Left kidney (tissue), 2 donors: ENCODE data around the gene PRKN. TPM values are rescaled to one million over a fixed set of nuclear protein-coding genes. Genes with fewer than 3 reads are reported as not detected.
"Not testable (repeated sequence)": the region's sequence is repeated elsewhere in the genome, so short reads cannot be mapped to it uniquely, and the experiment has no call there.

Experiments used
- DNase-seq: peaks from one replicate; pipeline ENCODE4 v3.0.0-alpha.2; 2013
- polyA plus RNA-seq: library from polyadenylated mRNA; unstranded; fragments of 120-200 nt; gene quantifications from one replicate; pipeline ENCODE4 v1.2.1, GENCODE V29; 2013; ENCODE audit not compliant: insufficient read length

PRKN gene
- polyA plus RNA-seq, 1 donor = 7.7 TPM

- DNase-seq = no peak
These were observed 1379.5 kb downstream of the PRKN start for GRCh38 chr6:161347988-161348627.

- DNase-seq = no peak
These were observed 1380.4 kb downstream of the PRKN start for GRCh38 chr6:161347125-161347524.

DNA sequence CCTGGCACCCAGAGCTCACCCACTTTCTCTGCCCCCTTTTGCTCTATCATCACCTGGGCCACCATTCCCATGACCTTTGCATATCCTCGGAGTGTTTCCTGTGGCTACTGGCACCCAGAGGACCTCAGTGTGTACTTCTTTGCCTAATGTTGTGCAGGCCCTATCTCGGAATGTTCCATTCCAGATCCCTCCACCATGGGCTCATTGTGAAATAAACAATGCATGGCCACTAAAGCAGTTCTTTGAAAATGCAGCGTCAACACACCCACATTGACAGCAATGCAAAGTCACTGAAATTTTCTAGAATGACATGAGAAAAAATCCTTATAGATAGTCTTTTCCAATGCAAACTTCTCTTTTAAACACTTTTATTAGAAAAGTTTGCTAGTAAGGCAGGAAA is 1380.8 kb downstream of the PRKN start:
- no peak for DNase-seq

DNA sequence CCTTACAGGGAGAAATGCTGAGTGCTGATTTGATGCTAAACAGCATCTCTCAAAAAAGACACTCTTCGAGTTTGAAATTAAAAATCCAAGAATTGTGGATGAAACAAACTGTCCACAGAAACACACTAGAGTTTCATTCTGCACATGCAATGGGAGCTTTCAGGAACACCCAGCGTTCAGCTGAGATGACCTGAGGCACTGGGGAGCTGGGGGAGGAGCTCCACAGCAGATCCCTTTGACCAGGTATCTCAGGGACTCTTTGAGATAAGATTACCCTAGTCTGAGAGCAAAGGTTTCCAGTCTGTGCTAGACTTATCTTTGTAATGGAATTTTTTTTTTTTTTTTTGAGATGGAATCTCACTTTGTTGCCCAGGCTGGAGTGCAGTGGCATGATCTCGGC is 1382.9 kb downstream of the PRKN start:
- no peak for DNase-seq

- no peak for DNase-seq
These were observed 1385.5 kb downstream of the PRKN start for GRCh38 chr6:161342039-161342438.

- DNase-seq = no peak
These were observed 1385.9 kb downstream of the PRKN start for GRCh38 chr6:161341638-161342037.

- DNase-seq = no peak
These were observed 1389.6 kb downstream of the PRKN start for GRCh38 chr6:161338015-161338414.

GRCh38 chr6:161336479-161336878 is 1391.1 kb downstream of the PRKN start:
- no peak for DNase-seq

GRCh38 chr6:161333410-161333809 is 1394.2 kb downstream of the PRKN start:
- no peak for DNase-seq

DNA sequence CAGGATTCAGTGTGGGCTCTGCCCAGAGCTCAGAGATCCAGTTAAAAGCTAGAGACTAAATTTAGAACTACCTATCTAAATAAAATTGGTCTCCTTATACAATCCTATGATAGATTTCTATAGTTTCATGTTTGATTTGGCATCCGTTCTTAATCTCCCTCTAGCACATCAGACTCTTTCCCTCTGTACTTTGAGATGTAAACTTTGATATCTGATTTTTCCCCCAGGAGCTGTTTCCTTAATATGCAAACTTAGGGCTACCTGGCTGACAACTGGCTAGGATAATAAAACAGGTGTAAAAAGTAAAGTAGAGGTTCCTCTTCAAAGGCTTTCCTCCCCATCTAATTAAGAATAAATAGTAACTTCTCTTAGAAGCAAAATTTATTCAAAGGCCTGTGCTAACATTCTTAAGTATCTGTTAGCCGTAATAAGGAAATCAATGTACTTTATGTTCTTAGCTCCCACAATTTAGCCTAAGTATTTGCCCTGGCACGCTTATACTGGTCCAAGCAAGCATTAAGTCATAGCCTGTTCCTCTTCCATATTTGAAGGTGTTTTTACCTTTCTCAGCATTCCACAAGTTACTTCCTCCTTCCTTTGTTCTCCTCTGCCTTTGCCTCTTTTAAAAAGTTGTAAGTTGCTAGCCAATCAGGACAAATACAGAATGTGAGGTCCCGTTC is 1396.0 kb downstream of the PRKN start:
- not testable (repeated sequence) for DNase-seq

DNA sequence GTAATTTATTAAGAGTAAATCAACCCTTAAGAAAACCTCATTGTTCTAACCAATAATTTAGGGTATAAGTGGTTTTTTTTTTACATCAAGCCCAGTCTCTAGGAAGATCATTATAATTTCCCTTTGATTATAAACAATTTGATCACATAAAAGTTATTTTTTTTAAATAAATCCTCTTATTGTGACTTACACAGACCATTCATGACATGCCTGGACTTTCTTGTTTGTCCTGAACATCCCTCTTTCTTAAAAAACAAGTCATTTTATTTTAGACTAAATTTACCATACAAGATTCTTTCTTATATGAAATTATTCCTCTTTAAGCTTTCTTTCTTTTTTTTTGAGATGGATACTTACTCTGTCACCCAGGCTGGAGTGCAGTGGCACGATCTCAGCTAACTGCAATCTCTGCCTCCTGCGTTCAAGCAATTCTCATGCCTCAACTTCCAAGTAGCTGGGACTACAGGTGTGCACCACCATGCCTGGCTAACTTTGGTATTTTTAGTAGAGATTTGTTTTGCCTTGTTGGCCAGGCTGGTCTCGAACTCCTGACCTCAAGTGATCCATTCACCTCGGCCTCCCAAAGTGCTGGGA is 1400.1 kb downstream of the PRKN start:
- no peak for DNase-seq

GRCh38 chr6:161319231-161319630 is 1408.3 kb downstream of the PRKN start:
- no peak for DNase-seq

DNA sequence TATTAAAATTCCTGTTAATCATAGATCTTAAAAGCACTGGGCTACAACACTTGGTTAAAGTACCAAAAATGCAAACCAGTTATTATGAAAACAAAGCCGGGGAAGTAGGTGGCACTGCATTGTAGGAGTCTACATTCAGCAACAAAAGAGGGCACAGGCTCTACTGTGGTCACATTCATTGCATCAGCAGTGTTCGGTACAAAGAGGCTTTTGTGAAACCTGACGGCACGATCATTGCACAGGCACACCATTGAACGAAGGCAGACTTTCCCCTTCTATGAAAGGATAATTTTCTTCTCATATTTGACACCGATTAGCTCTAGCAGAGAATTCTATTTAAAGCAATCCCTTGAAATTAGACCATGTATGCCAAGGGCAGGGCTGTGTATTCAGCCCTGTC is 1409.1 kb downstream of the PRKN start:
- no peak for DNase-seq

DNA sequence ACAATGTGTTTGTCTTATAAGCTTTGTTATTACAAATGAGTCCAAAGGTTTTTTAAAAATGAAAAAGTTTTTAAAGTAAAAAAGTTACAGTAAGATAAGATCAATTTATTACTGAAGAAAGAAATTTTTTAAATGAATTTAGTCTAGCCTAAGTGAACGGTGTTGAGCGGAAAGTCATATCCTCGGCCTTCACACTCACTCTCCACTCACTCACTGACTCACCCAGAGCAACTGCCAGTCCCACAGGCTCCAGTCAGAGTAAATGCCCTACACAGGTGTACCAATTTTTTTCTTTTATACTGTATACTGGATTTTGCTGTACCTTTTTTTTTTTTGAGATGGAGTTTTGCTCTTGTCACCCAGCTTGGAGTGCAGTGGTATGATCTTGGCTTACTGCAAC is 1411.0 kb downstream of the PRKN start:
- DNase-seq = no peak

GRCh38 chr6:161315246-161315917 is 1412.2 kb downstream of the PRKN start:
- DNase-seq = not testable (repeated sequence)

DNA sequence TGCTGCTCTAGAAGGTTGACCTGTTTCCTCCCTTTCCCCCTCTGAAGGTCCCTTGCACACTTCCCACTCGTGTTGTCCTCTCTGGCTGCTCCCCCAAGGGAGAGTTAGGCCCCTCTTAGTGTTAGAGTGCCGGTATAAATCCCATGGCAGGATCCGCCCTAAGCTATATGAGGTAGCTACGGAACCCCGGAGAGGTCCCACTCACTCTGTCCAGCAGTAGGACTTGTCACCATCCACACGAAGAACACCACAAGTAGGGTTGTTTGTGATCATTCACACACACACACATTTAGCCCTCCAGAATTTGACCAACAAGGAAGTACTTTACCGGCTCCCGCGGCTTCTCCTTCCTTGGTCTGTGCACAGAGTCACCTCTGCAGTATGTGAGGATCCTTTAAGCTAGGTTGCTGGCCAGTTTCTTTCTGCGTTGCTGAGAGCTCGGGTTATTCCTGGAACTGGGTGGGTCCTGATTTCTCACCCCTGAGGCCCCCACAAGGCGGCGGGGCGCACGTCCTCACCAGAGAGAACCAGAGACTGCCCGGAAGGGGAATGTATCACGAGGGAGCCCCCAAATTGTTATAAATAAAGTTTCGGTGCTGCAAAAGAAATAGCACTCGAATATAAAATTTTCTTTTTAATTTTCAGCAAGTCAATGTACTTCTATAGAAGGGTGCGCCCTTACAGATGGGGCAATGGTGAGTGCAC is 1412.9 kb downstream of the PRKN start:
- not testable (repeated sequence) for DNase-seq

GRCh38 chr6:161313940-161314509 is 1413.5 kb downstream of the PRKN start:
- DNase-seq = no peak

DNA sequence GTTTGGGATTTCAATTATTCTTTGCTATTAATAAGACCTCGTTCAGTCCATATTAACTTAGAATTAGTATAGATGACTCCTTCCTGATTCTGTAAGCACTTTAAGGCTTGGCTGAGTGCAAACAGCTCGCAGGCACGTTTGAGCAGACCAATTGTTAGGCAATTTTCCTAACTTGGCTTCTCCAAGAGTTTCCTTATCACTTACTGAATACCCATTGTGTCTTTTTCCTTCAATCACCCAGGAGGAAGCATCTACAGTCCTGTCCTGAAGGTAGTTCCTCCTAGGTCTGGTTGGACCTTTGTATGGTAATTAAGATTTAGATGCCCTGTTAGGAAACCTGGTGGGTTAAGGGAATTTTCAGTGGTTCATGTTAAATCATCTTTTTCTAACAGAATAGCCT is 1414.1 kb downstream of the PRKN start:
- not testable (repeated sequence) for DNase-seq

- DNase-seq = not testable (repeated sequence)
These were observed 1417.8 kb downstream of the PRKN start for GRCh38 chr6:161309774-161310173.

- DNase-seq = no peak
These were observed 1419.4 kb downstream of the PRKN start for GRCh38 chr6:161308075-161308655.

DNA sequence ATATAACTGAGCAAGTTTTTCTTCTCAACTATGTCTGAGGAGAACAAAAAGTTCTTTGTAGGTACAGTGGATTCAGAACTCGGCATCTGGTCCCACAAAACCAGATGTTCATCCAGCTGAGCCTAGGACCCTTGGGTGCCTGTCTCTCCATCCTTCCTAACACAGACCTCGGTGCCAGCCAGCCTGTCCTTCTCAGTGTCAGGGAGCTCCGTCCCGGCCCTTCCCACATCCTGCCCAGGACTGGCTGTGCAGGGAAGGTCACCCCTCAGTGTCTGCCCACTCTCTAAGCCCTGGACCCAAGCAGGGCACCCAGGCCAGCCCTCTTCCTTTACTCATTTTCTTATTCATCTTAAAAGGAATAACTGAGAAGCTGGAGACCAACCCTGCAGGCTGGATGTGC is 1421.7 kb downstream of the PRKN start:
- DNase-seq = no peak
